NCI-H460 (cell line): ENCODE data around the gene PARVB. TPM values are rescaled to one million over a fixed set of nuclear protein-coding genes. Genes with fewer than 3 reads are reported as not detected.

Experiments
- DNase-seq: peaks from one replicate; pipeline ENCODE4 v3.0.0-alpha.2; 2016; ENCODE audit warnings: low read depth; ENCODE audit errors: extremely low read depth
- total RNA-seq: library from RNA; depleted of rRNA; stranded (reverse); fragments of >200 nt; shearing (Covaris generic); gene quantifications from 2 replicates; pipeline ENCODE4 v1.2.3, GENCODE V29; 2014

Gene PARVB
- total RNA-seq, 1 experiment from 2014 or later, result 32.2 TPM

- no peak for DNase-seq
Measured at GRCh38 chr22:44128958-44129618, 105.0 kb downstream of the PARVB start.

GRCh38 chr22:44129619-44129976 is 105.5 kb downstream of the PARVB start:
- DNase-seq, result no peak

GRCh38 chr22:44130076-44130711 is 106.1 kb downstream of the PARVB start:
- DNase-seq, result no peak

GRCh38 chr22:44131412-44131811 is 107.3 kb downstream of the PARVB start:
- no peak for DNase-seq

GRCh38 chr22:44131989-44132685 is 108.0 kb downstream of the PARVB start:
- DNase-seq, result no peak

GRCh38 chr22:44132724-44133123 is 108.6 kb downstream of the PARVB start:
- no peak for DNase-seq

- DNase-seq, result no peak
Measured at GRCh38 chr22:44133161-44133560, 109.1 kb downstream of the PARVB start.

- DNase-seq, result no peak
Measured at GRCh38 chr22:44133901-44134571, 109.9 kb downstream of the PARVB start.

GRCh38 chr22:44136112-44136511 is 112.0 kb downstream of the PARVB start:
- no peak for DNase-seq

- DNase-seq, result no peak
Measured at GRCh38 chr22:44136786-44137185, 112.7 kb downstream of the PARVB start.

- DNase-seq, result no peak
Measured at GRCh38 chr22:44137415-44137814, 113.3 kb downstream of the PARVB start.

- DNase-seq, result no peak
Measured at GRCh38 chr22:44139773-44140172, 115.7 kb downstream of the PARVB start.

- no peak for DNase-seq
Measured at GRCh38 chr22:44142421-44143104, 118.5 kb downstream of the PARVB start.

- no peak for DNase-seq
Measured at GRCh38 chr22:44143105-44143474, 119.0 kb downstream of the PARVB start.

- no peak for DNase-seq
Measured at GRCh38 chr22:44143579-44143978, 119.5 kb downstream of the PARVB start.

GRCh38 chr22:44144046-44144569 is 120.0 kb downstream of the PARVB start:
- DNase-seq, result no peak

GRCh38 chr22:44145544-44145943 is 121.4 kb downstream of the PARVB start:
- DNase-seq, result no peak

GRCh38 chr22:44146088-44146861 is 122.2 kb downstream of the PARVB start:
- DNase-seq, result no peak

- no peak for DNase-seq
Measured at GRCh38 chr22:44147008-44147645, 123.0 kb downstream of the PARVB start.
